Omental fat pad (tissue), 4 donors: Measurements from ENCODE around the gene CNNM4. TPM values are rescaled to one million over a fixed set of nuclear protein-coding genes. Genes with fewer than 3 reads are reported as not detected.

Experiments
- ATAC-seq: fragments of 150-250 bp; one replicate; pipeline ENCODE4 v1.9.1; 2016; ENCODE audit warnings: mild to moderate bottlenecking, moderate library complexity; ENCODE audit not compliant: low FRiP score
- DNase-seq: peaks from one replicate; pipeline ENCODE4 v3.0.0-alpha.2; 2019; ENCODE audit warnings: low spot score
- total RNA-seq, 4 donors: library from RNA; depleted of rRNA; stranded (reverse); fragments of >200 nt; gene quantifications; one replicate each; pipeline ENCODE4 v1.1.0, GENCODE V29; 2016
- TF ChIP-seq, protein P1 (sequence below), 3 donors: fragments of 450-650 bp; IDR thresholded peaks; one replicate each; pipeline ENCODE4 v1.5.1; 2016 to 2017; ENCODE audit warnings: antibody characterized with exemption in 3 of 3, mild to moderate bottlenecking in 3 of 3, moderate library complexity in 2 of 3

The CNNM4 gene
- total RNA-seq, 4 donors from 2014 or later = 3.6 to 5.6 (median 3.7) TPM

DNA sequence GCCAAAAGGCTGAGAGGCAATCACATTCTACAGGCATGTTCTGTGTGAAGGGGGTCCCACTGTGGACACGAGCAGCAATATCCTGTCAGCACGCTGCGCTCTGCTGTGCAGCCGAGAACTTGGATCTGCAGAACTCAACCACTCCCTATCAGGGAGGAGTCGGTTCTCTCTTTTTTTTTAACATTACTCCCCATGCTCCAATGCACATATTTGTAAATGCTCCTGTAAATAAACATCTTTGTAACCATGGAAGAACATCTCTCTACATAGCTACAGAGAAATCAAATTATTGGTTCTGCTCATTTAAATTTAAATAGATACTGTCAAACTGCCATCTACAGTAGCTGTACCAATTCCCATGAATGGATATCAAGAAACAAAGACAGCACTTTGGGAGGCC, 86.1 kb downstream of the CNNM4 start:
- DNase-seq = no peak
- TF ChIP-seq, protein P1, sequence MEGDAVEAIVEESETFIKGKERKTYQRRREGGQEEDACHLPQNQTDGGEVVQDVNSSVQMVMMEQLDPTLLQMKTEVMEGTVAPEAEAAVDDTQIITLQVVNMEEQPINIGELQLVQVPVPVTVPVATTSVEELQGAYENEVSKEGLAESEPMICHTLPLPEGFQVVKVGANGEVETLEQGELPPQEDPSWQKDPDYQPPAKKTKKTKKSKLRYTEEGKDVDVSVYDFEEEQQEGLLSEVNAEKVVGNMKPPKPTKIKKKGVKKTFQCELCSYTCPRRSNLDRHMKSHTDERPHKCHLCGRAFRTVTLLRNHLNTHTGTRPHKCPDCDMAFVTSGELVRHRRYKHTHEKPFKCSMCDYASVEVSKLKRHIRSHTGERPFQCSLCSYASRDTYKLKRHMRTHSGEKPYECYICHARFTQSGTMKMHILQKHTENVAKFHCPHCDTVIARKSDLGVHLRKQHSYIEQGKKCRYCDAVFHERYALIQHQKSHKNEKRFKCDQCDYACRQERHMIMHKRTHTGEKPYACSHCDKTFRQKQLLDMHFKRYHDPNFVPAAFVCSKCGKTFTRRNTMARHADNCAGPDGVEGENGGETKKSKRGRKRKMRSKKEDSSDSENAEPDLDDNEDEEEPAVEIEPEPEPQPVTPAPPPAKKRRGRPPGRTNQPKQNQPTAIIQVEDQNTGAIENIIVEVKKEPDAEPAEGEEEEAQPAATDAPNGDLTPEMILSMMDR (IDR thresholded peaks at IDR 0.05) = no peak
- ATAC-seq = no peak

DNA sequence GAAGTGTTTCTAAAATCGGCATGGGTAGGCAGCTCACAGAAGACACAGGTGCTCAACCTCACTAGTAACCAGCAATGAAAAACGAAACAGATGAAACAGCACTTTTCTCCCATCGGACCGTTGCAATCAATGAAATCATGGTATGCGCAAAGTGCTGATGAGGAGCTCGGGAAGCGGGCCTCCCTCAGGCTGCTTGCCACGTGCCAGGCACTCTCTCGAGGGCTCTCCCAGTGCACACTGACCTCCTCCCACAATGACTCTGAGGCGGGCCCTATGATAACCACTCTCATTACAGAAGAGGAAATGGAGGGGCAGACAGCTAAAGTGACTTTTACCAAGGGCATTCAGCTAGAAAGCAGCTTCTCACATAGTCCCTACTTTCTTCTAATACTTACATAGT, 86.9 kb downstream of the CNNM4 start:
- DNase-seq = no peak
- TF ChIP-seq, protein P1 (IDR thresholded peaks at IDR 0.05) = no peak
- no peak for ATAC-seq

DNA sequence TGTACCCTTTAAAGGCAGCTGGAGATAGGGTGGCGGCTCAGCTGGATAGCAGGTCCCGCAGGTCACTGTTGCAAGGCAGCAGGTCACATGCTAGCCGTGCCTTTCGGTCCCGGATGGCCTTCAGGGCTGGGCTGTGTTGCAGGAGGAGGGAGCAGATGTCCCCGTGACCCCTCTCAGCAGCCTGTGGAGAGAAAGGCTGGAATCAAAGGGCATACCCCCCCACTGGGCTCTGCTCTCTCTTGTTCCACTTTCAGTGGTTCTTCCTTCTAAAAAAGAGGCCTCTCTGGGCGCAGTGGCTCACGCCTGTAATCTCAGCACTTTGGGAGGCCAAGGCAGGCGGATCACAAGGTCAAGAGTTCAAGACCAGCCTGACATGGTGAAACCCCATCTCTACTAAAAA, 87.6 kb downstream of the CNNM4 start:
- peak; percentile 37 for ATAC-seq
- DNase-seq = no peak
- TF ChIP-seq, protein P1 (IDR thresholded peaks at IDR 0.05) = no peak

DNA sequence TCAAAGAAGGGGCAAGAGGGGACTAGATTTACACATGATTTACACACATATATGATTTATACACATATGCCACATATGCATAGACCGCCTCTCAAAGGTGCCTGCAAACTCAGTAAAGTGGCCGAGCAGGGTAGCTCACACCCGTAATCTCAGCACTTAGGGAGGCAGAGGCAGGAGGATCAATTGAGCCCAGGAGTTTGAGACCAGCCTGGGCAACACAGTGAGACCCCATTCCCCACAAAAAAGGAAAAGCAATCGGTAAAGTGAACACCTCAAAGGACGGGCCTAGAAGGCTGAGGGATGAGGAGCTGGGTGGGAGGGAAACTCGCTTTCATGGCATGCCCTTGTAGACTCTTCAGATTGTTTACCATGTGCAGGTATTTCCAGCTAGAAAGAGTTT, 92.0 kb downstream of the CNNM4 start:
- no peak for DNase-seq
- TF ChIP-seq, protein P1 (IDR thresholded peaks at IDR 0.05) = no peak
- no peak for ATAC-seq

DNA sequence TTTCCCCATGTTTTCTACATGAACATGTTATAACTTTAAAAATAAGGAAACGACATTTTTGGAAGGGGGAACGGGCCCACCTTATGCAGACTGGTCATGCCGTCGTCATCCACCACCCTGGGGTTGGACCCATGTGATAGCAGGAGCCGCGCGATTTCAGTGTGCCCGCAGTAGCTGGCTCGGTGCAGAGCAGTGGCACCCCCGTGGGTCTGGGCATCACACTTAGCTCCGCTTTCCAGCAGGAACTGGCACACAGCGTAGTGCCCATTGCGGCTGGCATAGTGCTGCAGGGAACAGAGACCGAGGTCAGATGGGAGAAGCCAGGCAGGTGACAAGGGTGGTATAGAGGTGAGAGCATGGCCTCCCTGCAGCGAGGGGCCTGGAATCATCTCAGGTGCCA, 92.6 kb downstream of the CNNM4 start:
- ATAC-seq = no peak
- DNase-seq = no peak
- TF ChIP-seq, protein P1 (IDR thresholded peaks at IDR 0.05) = no peak

DNA sequence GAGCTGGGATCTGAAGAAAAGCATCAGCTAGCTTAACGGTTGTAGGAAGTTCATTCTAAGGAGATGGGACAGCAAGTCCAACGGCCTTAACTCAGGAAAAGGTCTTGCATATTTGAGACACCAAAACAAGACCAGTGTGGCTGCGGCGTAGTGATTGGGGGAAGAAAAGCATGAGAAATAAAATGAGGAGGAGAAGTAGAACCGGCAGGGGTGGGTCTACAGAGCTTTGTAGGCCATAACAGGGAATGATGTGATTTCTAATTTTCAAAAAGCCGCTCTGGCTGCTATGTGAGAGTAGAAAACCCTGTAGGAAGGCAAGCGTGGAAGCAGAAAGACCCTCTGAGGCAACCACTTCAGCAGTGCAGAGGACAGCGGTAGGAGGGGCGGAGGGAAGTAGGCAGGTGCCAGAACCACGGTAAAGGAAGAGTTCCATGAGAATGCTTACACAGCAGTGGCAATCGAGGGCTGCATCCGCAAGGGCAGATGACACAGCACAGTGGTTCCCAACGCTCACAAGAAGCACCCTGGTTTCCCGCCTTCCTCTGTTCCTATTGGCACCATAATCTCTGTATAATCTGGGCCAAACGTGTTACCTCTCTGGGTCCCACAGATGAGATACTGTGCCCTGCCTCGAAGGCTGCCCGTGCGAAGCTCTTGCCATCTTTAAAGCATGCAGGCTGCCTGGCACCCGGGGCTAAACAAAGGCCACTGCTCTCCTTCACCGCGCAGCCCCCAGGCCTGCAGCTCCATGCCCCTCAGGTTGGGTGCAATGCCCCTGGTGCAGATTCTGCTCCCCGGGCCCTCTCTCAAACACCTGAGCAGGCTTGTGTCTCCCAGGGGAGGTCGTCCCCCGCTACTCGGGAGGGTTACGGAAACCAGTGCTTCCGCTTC, 96.3 kb downstream of the CNNM4 start:
- TF ChIP-seq, protein P1 (IDR thresholded peaks at IDR 0.05) = no peak
- peak; percentile 1 for ATAC-seq
- no peak for DNase-seq
